Measurements from ENCODE around the gene CPVL. TPM values are rescaled to one million over a fixed set of nuclear protein-coding genes. Genes with fewer than 3 reads are reported as not detected.

Gene CPVL
- total RNA-seq, 1 donor from 2014 or later = 25.9 TPM

DNA sequence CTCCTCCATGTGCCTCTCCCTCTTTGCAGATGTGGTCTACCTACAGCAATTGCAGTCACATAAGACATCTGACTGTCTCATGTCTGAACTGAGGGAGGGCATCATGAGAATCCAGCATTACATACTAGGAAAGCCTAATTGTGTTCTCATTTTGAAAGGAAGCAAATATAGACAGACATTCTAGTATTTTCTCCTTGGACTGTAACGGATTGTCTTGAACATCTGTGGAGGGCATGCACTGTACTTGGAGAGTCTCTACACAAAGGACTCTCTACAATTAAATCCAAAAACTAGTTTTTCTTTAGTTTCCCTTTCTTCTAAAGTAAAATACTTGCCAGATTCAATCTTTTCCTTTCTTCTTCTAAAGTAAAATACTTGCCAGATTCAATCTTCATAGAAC lies 153.5 kb downstream of the CPVL start:
- TF ChIP-seq, protein P1, sequence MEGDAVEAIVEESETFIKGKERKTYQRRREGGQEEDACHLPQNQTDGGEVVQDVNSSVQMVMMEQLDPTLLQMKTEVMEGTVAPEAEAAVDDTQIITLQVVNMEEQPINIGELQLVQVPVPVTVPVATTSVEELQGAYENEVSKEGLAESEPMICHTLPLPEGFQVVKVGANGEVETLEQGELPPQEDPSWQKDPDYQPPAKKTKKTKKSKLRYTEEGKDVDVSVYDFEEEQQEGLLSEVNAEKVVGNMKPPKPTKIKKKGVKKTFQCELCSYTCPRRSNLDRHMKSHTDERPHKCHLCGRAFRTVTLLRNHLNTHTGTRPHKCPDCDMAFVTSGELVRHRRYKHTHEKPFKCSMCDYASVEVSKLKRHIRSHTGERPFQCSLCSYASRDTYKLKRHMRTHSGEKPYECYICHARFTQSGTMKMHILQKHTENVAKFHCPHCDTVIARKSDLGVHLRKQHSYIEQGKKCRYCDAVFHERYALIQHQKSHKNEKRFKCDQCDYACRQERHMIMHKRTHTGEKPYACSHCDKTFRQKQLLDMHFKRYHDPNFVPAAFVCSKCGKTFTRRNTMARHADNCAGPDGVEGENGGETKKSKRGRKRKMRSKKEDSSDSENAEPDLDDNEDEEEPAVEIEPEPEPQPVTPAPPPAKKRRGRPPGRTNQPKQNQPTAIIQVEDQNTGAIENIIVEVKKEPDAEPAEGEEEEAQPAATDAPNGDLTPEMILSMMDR (IDR thresholded peaks at IDR 0.05; ENCODE audit: insufficient read depth, low read length, poor library complexity, severe bottlenecking) = no peak
- DNase-seq (ENCODE audit: low read depth) = no peak
- Histone ChIP-seq H3K36me3 (ENCODE audit: control insufficient read depth, insufficient read depth, low read length) (no peaks in the 10 kb centered on the region), H3K4me3 (ENCODE audit: low read depth, low read length) (no peak overlapping the region), H3K27me3 (ENCODE audit: control insufficient read depth, insufficient read depth, low read length) (no peaks in the 10 kb centered on the region)

DNA sequence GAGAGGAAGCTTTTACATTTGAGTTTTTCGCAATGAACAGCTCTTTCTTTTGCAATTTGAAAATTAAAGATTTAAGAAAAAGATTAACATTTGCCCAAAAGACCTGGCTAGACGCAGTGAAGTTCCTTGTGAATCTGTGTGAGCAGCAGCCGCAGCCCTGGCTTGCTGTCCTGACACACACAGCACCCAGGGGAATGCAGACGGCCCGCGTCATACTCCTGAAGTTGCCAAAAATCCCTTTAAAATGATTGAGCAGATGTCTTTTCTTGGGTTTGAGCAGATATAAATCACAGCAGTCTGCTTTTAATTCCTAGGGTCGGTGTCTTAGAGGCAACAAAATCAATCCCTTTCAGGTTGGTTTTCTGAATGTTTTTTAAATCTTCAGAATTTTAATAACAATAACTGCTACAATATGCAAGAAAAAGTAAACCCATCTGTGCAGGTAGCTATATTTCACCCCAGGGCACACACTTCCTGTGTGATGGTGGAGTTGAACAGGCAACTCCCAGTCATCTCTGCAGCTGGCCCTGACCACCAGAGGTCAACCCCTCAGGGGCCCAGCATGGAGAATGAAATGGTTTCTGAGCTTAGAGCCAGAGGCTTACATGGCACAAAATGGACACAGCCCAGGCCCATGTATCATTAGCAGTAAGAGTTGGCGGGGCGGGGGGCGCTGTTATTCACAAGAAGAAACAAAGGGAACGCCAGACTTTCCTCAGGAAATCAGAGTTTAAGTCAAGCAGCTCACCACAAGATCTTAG lies 156.0 kb downstream of the CPVL start:
- TF ChIP-seq, protein P1 (IDR thresholded peaks at IDR 0.05; ENCODE audit: insufficient read depth, low read length, poor library complexity, severe bottlenecking) = no peak
- Histone ChIP-seq H3K4me3 (ENCODE audit: low read depth, low read length) (no peak overlapping the region), H3K36me3 (ENCODE audit: control insufficient read depth, insufficient read depth, low read length) (no peaks in the 10 kb centered on the region), H3K27me3 (ENCODE audit: control insufficient read depth, insufficient read depth, low read length) (no peaks in the 10 kb centered on the region)
- DNase-seq (ENCODE audit: low read depth) = no peak

DNA sequence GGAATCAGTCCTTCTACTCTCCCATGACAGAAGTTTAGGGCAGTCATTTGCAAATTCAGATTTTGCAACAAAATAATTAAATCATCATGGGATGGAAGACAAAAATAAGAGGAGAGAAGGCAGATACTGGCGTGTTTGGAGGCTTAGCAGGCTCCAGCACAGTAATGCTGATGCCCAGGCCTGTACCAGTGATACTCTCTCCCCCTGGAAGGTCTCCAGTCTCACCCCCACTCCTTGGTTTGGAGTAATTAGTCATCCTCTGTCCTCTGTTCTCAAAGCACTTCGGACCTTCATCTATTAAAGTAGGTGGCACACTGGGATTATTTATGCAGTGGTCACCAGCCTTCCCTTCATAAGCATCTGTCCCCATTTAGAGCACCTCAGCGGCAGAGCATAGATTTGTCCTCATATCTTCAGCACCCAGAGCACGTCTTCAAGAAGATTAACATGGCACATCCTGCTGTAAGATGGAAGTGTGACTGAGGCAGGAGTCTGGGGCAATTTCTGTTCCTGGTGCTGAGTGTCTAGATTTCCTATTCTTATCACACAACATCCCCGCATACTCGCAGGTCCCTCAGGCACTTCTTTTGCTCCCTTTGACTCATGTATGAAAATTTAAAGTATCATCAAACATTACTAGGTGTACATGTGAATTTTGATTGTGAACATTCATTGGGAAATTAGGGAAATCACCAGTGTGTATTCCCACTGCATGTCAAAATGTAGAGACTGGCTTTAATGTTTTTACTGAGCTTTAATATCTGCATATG lies 156.9 kb downstream of the CPVL start:
- Histone ChIP-seq H3K27me3 (ENCODE audit: control insufficient read depth, insufficient read depth, low read length) (no peaks in the 10 kb centered on the region), H3K36me3 (ENCODE audit: control insufficient read depth, insufficient read depth, low read length) (no peaks in the 10 kb centered on the region), H3K4me3 (ENCODE audit: low read depth, low read length) (no peak overlapping the region)
- TF ChIP-seq, protein P1 (IDR thresholded peaks at IDR 0.05; ENCODE audit: insufficient read depth, low read length, poor library complexity, severe bottlenecking) = no peak
- no peak for DNase-seq (ENCODE audit: low read depth)

DNA sequence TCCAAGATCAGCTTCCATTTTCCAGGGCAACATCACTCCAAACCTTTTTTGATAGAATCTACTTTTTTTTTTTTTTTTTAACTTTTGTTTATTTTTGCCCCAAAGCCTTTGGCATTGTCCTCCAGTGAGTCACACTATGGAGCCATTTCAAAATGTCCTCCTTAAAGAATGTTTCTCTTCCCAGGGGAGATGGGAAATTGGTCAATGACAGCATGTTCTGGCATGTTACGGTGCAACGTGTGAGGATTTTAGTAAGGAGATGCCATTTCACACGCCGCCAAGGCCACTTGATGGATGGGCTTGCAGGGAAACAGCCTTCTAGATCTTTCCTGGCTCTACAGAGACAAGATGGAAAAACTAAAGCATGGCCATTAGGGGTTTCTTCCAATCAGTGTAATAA lies 157.5 kb downstream of the CPVL start:
- Histone ChIP-seq H3K4me3 (ENCODE audit: low read depth, low read length) (no peak overlapping the region), H3K27me3 (ENCODE audit: control insufficient read depth, insufficient read depth, low read length) (no peaks in the 10 kb centered on the region), H3K36me3 (ENCODE audit: control insufficient read depth, insufficient read depth, low read length) (no peaks in the 10 kb centered on the region)
- TF ChIP-seq, protein P1 (IDR thresholded peaks at IDR 0.05; ENCODE audit: insufficient read depth, low read length, poor library complexity, severe bottlenecking) = no peak
- peak; percentile 21 for DNase-seq (ENCODE audit: low read depth)

DNA sequence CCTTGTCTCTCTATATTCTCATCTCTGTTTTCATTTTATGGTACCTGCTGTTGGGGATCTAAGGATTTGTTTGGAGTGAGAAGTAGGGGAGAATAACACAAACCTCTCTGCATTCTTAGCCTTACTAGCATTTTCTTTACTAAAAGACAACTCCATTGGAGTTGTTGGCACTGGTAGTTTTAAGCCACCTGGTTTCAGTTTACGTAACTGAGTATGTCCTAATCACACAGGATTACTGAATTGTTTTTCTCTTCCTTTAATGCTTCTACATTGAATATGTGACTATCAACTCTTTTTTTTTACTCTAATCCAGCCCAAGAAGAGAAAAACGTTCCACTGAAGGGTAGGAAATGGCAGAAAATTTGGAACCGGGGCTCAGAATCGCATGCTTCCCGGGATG lies 158.2 kb downstream of the CPVL start:
- H3K36me3 ChIP-seq (ENCODE audit: control insufficient read depth, insufficient read depth, low read length) = no peaks in the 10 kb centered on the region
- no peaks in the 10 kb centered on the region for H3K27me3 ChIP-seq (ENCODE audit: control insufficient read depth, insufficient read depth, low read length)
- no peak overlapping the region for H3K4me3 ChIP-seq (ENCODE audit: low read depth, low read length)
- TF ChIP-seq, protein P1 (IDR thresholded peaks at IDR 0.05; ENCODE audit: insufficient read depth, low read length, poor library complexity, severe bottlenecking) = no peak
- no peak for DNase-seq (ENCODE audit: low read depth)

Measured in kidney epithelial cell (primary cell).